RPMI8226 (cell line): ENCODE measurements around the gene DMBT1.
"Not testable (repeated sequence)": the region's sequence is repeated elsewhere in the genome, so short reads cannot be mapped to it uniquely, and the experiment has no call there.

Experiments used
- DNase-seq: peaks from one replicate; pipeline ENCODE4 v3.0.0-alpha.2; 2015

The DMBT1 gene

DNA sequence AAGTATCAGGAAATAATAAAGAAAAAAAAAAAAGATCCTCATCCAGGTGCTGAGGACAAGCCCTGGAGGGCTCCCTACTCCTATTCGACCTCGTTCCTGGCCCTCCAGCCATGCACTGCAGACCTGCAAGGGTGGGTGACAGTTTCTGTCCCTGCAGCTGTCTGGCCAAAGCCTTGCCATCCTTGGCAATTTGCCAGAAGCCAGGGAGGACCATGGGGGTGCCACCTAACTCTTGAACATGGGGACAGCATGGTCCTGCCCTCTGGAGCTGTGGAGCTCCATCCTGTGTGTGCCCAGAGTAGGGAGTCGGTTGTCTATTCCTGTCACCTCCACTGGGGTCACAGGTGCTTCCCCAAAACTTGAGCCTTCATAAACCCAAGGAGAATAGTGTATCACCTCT is 27.8 kb downstream of the DMBT1 start:
- no peak for DNase-seq

DNA sequence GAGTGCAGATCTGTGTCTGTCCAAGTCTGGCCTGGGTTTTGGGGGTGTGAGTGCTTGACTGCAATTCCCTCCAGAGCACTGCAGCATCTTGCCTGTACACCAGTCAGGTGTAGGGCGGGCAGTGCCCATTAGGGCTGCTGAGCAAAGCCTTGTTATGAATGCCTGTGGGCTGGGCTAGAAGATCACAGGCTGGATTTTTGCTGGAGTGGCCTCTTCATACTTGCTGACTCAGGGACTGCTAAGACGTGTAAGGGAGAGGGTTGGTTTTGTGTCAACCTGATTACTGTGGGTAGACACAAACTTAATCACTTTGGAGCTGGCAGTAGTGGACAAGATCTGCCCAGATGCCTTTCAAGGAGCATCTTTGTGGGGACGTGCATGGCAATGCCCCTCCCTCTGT is 29.6 kb downstream of the DMBT1 start:
- peak; percentile 31 for DNase-seq

DNA sequence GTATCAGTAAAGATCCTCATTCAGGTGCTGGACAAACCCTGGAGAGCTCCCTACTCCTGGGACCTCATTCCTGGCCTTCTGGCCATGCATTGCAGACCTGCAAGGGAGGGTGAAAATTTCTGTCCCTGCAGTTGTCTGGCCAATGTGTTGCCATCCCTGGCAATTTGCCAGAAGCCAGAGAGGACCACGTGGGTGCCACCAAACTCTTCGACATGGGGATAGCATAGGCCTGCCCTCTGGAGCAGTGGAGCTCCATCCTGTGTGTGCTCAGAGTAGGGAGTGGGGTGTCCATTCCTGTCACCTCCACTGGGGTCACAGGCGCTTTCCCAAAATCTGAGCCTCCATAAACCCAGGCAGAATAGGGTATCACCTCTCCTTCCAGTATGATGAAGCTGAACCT is 31.2 kb downstream of the DMBT1 start:
- no peak for DNase-seq

DNA sequence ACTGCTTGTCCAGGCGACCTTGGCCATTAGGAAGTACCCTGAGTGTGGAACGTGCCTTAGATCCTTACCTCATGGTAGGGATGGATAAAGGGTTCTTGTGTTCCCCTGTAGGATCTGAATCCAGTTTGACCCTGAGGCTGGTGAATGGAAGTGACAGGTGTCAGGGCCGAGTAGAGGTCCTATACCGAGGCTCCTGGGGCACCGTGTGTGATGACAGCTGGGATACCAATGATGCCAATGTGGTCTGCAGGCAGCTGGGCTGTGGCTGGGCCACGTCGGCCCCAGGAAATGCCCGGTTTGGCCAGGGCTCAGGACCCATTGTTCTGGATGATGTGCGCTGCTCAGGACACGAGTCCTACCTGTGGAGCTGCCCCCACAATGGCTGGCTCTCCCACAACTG is 31.6 kb downstream of the DMBT1 start:
- no peak for DNase-seq

DNA sequence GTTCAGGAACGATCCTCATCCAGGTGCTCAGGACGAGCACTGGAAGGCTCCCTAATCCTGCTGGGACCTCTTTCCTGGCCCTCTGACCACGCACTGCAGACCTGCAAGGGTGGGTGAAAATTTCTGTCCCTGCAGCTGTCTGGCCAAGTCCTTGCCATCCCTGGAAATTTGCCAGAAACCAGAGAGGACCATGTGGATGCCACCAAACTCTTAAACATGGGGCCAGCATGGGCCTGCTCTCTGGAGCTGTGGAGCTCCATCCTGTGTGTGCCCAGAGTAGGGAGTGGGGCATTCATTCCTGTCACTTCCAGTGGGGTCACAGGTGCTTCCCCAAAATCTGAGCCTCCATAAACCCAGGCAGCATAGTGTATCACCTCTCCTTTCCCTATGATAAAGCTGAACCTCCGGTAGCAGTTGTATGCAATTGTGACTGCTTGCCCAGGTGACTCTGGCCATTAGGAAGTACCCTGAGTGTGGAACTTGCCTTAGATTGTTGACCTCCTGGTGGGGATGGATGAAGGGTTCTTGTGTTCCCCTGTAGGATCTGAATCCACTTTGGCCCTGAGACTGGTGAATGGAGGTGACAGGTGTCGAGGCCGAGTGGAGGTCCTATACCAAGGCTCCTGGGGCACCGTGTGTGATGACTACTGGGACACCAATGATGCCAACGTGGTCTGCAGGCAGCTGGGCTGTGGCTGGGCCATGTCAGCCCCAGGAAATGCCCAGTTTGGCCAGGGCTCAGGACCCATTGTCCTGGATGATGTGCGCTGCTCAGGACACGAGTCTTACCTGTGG is 57.1 kb downstream of the DMBT1 start:
- DNase-seq, result no peak

DNA sequence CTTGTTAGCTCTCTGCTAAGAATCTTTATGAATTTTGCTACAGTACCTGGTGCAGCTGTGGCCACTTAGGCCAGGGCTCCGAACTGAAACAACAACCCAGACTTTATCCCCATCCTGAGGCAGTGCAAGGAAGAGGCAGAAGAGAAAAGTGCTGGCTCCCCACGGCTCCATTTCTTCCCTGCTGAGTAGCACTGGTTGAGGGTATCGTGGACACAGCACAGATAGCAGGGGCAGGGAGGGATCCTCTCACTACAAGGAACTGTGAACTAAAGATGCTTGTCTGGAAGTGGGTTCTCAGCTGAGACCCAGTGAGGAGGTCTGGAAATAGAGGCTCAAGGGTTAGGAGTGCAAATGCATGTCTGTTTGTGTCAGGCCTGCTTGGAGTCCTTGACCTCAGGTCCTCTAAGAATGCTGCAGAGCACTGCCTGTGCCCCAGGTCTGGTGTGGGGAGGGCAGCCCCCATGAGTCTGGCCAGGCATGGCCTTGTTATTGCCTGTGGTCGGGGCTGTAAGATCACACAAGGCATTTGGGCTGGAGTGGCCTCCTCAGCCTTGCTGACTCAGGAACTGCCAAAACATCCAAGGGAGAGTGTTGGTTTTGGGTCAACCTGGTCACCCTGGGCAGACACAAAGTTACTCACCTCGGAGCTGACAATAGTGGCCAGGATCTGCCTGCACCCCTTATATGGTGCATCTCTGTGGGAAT is 58.1 kb downstream of the DMBT1 start:
- DNase-seq, result no peak

DNA sequence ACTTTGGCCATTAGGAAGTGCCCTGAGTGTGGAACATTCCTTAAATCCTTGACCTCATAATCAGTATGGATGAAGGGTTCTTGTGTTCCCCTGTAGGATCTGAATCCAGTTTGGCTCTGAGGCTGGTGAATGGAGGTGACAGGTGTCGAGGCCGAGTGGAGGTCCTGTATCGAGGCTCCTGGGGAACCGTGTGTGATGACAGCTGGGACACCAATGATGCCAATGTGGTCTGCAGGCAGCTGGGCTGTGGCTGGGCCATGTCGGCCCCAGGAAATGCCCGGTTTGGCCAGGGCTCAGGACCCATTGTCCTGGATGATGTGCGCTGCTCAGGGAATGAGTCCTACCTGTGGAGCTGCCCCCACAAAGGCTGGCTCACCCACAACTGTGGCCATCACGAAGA is 60.4 kb downstream of the DMBT1 start:
- DNase-seq, result not testable (repeated sequence)

DNA sequence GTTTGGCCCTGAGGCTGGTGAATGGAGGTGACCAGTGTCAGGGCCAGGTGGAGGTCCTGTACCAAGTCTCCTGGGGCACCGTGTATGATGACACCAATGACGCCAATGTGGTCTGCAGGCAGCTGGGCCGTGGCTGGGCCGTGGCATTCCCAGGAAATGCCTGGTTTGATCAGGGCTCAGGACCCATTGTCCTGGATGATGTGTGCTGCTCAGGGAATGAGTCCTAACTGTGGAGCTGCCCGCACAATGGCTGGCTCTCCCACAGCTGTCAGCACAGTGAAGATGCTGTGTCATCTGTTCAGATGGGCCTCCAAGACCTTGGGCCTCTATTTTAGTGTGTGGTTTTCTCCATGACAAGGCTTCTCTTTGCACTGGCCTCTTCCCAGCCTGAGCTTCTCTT is 64.0 kb downstream of the DMBT1 start:
- no peak for DNase-seq

DNA sequence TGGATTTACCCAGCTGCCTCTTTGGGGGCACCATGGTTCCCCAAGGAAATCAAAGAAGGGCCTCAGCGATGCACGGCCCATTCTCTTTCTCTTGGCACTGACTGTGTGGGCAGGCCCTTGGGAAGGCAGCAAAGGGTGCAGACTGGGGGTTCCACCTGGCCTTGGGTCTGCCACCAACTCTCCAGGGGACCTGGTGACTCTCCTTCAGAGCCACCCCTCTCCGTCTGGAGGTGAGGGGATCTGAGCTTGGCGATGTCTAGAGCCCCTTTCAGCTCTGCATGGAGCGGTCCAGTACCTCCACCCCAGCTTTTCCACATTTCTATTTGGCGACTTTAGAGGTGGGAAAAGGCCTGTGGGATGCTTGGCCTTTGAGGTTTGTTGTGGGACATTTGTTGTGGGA is 70.0 kb downstream of the DMBT1 start:
- no peak for DNase-seq

DNA sequence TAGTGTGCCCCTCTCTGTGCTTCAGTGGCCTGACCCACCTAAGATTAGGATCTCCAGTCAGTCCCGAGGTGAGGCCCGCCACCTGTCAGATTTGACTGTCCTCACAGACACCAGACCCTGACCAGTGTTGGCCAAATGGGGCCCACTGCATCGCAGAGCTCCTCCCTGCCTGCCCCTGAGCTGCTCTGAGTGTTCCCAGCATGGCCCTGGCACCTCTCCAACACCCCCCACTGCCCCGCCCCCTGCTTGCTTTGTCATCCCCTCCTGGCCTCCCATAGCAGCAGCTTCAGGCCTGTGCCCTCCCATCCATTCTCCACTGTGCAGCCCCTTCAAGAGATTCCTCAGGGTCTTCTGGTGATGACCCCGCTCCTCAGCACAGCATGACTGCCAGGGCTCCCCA is 71.5 kb downstream of the DMBT1 start:
- DNase-seq, result no peak

DNA sequence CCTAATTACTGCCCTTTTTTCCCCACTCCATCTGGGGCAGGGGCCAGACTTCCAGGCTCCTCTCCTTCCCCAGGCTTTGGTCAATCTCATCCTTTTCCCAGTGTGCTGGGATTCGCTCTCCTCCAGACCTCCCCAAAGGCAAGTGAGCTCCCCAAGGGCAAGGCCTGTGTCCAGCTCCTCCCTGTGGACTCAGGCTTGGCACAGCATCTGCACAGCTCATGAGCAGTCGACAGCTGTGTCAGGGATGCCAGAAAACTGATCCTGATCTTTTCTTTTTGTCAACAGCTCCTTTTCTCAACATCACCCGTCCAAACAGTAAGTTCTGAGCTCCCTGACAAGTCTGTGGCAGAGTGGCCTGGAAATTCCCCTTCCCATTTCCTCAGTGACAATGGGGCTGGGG is 72.0 kb downstream of the DMBT1 start:
- DNase-seq, result no peak

DNA sequence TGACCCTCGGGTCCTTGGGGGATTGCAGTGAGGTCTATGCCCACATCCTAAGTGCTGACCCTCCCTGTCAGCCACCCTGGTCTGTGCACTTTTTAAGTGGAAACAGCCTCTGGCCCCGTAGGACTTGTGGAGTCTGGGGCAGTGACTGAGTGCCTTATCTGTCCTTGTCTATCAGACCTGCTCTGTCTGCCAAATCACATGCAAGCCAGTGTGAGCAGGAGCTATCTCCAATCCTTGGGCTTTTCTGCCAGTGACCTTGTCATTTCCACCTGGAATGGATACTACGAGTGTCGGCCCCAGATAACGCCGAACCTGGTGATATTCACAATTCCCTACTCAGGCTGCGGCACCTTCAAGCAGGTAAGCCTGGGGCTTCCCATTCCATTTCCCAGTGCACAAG is 76.4 kb downstream of the DMBT1 start:
- no peak for DNase-seq

DNA sequence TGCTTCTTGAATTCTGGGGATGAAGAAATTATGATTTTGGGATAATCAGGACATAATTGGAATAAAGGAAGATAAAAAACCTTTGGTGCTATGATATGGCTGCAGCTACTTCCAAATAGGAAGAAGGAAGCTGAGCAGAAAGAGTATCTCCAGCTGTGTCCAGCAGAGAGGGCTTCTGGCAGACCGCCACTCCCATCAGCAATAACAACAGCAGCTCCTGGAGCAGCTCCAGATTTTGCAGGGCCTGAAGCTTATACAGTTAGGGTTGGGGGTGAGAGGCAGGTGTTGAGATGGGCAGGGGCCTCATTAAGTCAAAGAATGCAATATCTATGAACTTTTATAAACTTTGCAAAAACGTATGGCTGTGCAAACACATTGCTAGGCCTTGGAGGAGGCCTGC is 76.8 kb downstream of the DMBT1 start:
- DNase-seq, result peak; percentile 5

DNA sequence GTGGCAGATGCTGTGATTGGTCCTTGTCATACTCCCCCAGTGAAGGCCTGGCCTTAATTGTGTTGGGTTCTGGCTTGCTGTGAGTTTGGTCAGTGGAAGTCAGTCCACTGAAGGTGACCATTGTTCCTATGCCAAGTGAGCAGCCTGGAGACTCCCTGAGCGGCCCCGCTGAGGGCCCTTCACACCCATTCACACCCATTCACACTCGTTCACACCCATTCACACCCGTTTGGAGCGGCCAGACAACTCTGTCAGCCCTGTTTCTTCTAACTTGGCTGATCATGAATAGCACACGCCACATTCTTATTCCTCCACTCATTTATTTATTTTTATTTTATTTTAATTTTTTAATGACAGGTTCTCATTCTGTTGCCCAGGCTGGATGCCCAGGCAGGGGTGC is 77.6 kb downstream of the DMBT1 start:
- DNase-seq, result no peak

DNA sequence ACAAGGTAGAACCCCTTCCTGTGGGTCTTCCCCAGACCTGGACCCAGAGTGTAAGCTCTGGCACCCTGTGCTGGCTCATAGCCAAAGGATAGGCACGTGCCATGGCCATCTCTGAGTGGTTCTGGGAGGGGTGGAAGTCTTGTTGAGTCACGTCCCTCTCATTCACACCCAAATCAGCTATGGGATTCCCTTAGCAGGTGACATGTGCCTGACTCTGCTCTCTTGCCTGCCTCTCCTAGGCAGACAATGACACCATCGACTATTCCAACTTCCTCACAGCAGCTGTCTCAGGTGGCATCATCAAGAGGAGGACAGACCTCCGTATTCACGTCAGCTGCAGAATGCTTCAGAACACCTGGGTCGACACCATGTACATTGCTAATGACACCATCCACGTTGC is 79.2 kb downstream of the DMBT1 start:
- DNase-seq, result no peak

DNA sequence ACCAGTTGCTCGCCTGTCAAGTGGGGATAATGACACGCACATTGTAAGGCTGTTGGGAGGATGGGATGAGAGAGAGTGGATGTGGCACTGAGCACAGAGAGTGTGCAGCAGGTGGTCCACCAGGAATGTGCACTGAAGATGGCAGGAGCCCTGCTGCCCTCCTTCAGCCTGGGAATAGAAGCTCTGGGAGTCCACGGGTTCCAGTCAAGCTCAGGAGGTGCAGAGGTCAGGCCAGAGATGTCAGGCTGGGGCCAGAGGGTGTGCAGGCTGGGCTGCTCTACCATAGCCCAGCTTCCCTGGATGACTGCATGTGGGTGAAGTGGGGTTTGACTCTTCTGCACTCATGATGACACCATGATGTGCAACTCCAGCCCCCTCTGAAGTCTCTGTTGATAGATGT is 80.4 kb downstream of the DMBT1 start:
- no peak for DNase-seq

DNA sequence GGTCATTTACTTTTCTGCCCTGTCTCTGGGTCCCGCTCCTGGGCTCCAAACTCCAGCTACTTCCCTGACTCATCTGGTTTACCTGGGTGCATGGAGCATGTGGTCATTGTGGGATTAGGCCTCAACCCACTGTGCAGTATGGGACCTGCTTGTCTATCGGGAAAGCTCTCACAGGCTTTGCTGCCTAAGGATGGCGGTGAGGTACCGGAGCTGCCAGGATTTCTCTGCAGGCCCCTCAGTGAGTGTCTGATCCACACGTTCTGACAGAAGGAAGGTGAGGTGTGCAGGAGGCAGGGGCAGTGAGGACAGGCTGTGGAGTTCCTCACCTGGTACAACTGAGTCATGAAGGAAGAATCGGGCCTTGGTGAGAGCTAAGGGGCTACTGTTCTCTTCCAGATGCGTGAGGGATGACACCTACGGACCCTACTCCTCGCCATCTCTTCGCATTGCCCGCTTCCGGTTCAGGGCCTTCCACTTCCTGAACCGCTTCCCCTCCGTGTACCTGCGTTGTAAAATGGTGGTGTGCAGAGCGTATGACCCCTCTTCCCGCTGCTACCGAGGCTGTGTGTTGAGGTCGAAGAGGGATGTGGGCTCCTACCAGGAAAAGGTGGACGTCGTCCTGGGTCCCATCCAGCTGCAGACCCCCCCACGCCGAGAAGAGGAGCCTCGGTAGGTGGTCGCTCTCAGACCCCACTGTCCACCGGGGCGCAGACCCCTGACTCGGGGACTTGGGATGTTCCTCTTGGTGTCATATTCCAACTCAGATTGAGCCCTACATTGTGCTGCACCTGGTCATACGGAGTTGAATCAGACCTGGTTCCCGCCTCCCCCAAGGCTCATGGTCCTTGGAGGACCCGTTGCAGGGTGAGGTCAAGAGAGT is 82.4 kb downstream of the DMBT1 start:
- no peak for DNase-seq

DNA sequence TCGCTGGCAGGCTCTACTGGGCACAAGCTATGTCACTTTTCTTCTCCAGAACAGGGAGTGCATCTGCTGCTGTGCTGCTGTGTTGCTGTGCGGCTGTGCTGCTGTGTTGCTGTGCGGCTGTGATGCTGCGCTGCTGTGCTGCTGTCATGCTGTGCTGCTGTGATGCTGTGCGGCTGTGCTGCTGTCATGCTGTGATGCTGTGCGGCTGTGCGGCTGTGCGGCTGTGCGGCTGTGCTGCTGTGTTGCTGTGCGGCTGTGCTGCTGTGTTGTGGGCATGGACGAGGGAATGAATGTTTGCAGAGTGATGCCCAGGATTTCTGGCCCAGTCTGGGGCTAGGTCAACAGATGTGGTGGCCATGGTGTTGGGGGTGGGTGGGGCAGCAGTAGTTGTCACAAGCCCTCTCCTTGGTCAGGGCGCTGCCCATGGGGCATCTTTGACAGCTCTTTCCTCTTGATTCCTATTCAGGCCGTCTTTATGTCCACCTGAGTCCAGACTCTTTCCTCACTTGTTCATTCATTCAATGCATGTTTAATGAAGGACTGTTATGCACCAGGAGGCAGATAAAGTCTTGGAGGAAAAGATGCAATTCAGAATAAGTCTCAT is 83.5 kb downstream of the DMBT1 start:
- DNase-seq, result no peak

DNA sequence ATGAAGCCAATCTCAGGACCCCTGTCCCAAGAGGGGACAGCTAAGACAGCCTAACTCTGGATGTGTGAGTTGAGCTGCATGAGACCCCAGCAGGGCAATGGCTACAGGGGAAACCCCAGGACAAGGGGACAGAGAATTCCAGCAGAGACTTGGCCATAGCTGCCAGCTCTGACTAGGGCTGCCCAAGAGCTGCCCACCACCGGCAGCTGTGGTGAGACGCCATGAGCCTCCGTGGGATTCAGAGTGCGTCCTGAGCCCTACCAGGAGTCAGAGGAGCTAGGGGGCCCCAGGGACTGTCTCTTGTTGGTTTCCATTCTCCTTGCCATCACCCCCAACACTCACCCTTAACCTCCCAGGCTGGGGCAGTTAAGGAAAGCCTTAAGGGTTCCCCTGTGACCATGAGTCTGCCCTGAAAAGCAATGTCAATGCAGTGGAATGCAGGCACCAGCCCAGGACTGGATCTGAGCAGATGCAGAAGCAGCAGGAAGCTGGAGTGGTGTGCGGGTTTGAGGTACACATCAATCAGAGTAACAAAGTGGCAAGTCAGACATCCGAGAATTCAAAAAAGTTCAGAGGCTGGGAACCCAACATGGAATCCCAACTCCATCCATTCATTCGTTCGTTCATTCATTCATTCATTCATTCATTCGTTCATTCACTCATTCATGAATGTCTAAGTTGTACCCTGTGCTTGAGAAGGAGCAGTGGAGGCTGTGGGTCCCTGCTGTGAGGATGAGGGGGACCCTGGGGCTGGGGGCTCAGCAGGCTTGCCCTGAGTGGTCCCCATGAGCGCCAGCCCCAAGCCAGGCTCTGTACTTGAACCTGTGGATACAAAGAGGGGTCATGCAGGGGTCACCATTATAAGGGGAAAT is 86.2 kb downstream of the DMBT1 start:
- DNase-seq, result no peak

DNA sequence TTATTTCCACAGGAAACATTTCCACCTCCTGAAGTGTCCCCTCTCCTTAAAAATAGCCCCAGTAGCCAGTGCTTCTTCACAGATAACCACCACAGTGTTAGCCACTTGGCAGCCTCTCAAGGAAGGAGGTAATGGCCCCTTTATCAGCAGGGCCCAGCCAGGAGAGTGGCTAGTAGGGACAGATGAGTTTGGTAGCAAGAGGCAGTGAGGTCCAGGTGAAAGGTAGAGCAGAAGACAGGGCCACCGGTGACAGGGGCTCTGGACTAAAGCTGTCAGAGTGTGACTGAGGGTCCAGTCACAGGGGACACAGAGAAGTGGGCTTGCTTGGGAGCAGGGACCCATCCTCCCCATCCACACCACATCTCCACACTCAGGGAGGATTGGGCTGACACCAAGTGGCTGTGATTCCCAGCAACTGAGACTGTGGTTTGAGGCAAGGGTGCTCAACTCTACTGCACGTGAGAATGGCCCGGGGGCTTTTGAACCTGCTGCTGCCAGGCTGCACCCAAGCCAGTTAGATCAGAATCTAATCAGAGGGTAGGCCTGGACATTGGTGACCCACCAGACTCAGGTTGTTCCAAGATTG is 86.9 kb downstream of the DMBT1 start:
- DNase-seq, result no peak

DNA sequence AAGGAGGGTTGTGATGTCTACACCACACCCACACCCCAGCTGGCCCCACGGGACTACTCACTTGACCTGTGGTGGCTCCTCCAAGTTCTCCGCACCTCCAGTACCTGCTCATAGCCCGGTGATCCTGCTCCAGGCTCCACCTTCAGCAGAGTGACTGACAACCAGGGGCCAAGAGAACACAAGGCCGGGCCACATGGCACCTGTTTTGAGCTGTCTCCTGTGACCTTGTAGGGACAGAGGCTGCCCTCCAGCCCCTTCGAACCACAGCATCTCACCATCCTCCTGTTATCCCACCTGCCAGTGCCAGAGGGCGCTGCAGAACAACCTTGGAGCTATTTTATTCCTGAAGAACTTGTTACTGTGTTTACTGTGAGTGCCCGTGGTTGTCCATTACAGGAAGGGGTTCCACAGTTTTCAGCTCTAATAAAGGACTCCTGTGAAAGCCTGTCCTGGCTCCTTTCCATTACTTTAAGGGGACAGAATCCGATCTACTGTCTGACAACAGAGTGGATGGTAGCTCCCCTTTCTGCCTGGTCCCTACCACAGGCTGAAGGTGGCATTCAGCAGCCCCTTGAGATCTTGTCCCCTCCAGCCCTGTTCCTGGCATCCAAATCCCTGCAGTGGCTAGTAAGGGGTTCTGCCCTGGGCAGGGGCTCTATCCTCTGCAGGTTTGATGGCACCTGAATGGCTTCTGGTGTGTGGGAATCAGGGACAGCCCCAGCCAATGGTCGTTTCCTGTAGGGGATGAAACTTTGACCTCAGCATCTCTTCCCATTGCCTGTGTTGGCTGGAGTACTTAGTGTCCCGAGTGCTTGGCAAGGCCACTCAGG is 88.3 kb downstream of the DMBT1 start:
- DNase-seq, result peak; percentile 40
